GM21717 (cell line): ENCODE measurements around the gene BMAL2.

ENCODE experiments used
- ATAC-seq: cut with Tn5 transposase; IDR thresholded peaks from one replicate; pipeline ENCODE4 v1.9.1; 2021; ENCODE audit warnings: mild to moderate bottlenecking, moderate library complexity; ENCODE audit not compliant: unreplicated experiment

BMAL2 gene

DNA sequence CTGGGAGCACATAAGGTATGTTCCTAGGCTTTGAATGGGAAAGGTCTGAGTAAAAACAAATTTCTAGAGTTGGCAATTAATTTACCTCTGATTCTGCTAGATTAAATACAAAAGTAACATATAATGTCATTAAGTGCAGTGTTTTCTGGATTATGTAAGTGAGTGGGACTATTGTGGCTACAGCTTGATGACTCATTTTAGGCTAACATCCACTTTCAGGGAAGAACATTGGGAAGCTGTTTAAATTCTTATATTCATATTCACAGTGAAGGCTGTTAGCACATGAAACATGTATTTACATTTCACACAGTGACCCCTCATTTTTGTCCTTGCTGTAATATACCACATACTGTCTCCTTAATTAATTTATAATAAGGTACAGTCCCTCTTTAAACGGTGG lies 13.2 kb upstream of the BMAL2 start:
- ATAC-seq = no peak

- no peak for ATAC-seq
Measured at GRCh38 chr12:27319848-27320247, 12.8 kb upstream of the BMAL2 start.

DNA sequence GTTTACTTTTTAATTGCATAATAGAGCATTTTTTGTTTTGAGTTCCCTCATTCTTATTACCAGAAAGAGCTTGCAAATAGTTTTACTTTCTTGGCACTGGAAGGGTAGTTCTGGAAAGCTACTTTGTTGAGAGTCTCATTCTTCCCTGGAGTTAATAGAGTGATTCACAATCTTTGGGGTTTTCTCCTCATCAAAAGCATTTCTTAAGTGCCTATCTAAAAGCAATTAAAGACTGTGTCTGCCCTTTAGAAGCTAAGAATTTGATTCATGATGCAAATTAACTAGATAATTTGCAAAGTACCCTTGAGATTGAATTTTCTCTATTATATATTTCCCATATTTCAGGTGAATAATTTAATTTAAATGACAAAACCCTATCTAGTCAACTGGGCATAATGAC lies 8.1 kb upstream of the BMAL2 start:
- no peak for ATAC-seq

DNA sequence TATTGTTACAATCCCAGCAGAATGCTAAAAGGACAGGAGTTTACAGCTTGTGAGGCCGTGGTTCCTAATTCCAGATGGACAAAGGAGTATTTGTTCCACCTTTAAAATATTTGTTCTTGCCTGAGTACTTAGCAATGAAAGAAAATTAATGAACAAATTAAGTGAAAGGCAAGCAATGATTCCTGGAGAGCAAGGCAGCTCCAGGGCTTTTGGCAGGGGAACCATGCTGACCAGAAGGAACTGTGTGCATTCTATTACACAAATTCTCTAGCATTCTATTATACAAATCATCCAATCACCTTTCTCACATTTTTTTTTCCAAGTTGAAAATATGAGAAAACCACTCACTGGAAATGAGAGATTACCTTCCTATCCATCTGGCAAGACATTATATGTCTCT lies 1.8 kb upstream of the BMAL2 start:
- no peak for ATAC-seq

- ATAC-seq = peak; percentile 39
Measured at GRCh38 chr12:27331291-27331926, 1.2 kb upstream of the BMAL2 start.

- no peak for ATAC-seq
Measured at GRCh38 chr12:27331927-27332324, 710 bp upstream of the BMAL2 start.

DNA sequence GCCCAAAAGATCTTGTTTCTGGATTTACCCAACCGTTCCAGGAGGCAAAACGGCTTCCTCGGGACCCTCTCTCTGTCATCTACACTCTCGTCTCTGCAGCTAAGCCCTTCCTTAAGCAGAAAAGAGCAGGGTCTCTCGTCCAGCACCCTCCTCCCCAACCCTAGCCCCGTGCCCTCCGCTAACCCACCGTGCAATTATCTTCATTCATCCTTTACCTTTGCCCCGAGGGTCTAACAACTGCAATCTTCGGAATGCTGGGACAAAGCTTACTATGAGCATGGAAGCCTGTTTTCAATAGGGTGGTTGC lies 276 bp upstream of the BMAL2 start:
- peak; percentile 5 for ATAC-seq

GRCh38 chr12:27333403-27334009 lies 870 bp downstream of the BMAL2 start:
- peak; percentile 21 for ATAC-seq

DNA sequence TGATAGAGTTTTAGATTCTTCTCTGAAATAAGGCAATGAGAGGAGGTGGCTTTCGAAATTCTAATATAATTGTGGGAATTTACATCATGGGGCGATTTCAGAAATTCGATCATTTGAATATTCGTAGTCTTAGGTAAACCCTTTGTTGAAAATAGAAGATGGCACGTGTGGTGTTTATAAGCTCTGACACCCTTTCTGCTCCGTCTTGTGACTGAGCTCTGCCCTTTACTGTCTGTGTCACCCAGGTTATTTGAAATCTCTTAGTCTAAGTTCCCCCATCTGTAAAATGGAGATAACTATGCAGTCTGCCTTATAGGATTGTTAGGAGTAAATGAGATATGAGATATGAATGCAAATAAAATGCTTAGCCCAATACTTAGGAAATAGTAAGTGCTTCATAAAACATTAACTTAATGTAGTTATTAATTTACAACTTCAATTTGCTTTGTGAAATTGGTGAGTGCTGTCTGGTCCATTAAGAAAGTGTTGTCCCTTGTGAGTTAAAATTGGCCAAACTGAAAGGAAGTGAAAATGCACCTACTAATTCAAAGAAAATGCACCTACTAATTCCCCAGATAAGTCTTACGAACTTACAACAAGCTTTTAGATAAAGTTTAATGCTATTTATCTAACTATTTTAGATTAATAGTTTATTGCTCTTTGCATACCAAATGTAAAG lies 1.5 kb downstream of the BMAL2 start:
- ATAC-seq = no peak

GRCh38 chr12:27334721-27335082 lies 2.1 kb downstream of the BMAL2 start:
- ATAC-seq = no peak

GRCh38 chr12:27335364-27336281 lies 3.0 kb downstream of the BMAL2 start:
- no peak for ATAC-seq

- ATAC-seq = no peak
Measured at GRCh38 chr12:27336282-27336653, 3.6 kb downstream of the BMAL2 start.

GRCh38 chr12:27337376-27337775 lies 4.7 kb downstream of the BMAL2 start:
- ATAC-seq = no peak

DNA sequence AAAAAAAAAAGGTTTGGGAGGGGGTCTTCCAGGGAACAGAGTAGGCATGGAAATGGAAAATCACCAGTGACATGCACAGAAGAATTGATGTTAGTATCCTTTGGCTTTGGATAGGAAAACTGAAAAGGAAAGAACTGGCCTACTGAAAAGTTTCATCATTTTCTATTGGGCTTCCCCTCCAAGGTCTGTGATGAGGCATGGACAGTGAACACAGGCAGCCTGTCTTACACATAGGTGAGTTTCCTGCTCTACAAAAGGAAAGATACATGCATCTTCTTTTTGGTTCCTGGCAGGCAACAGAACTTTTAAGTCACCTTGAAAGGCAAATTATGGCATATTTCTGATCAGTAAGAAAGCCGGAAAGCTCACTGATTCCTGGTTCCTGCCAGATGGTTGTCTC lies 5.8 kb downstream of the BMAL2 start:
- no peak for ATAC-seq

DNA sequence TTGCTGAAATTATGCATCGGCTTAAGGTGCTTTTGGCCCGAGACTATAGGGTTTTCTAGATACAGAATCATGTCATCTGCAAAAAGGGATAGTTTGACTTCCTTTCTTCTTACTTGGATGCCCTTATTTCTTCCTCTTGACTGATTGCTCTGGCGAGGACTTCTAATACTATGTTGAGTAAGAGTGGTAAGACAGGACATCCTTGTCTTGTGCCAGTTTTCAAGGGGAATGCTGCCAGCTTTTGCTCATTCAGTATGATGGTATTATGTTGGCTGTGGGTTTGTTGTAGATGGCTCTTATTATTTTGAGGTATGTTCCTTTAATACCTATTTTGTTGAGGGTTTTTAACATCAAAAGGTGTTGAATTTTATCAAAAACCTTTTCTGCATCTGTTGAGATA lies 8.3 kb downstream of the BMAL2 start:
- no peak for ATAC-seq

GRCh38 chr12:27342536-27342935 lies 9.9 kb downstream of the BMAL2 start:
- no peak for ATAC-seq

DNA sequence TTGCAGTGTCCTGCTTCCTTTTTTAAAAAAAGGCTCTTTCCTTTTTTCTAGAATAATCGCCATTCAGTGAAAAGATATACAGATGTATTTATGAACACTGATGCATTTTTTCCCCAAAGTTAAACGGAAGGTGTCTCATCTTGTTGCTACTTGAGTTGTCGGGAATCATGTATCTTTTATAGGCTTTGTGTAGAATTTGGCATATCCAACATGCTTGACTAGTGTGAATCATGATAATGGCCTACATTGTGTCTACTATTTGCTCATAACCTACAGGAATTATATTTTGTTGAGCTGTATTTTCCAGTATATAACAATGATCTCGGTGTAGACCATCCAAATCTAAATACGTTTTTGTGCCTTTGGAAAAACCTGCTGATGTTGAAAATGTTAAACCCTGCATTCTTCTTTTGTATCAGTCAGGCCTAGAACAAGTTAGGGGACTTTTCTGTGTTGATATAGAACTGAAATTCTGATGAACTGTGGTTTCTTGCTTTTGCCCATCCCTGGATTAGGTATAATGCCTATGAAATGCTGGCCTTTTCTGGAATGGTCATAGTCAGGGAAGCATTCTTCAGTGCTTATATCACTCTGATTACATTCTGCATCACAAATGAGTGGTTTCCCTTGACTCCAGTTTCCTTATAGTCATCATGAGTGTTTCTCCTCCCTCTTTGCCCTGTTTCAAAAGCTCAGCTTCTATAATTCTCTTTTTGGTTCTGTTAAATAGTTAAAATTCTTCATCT lies 10.8 kb downstream of the BMAL2 start:
- no peak for ATAC-seq

- ATAC-seq = no peak
Measured at GRCh38 chr12:27344246-27344645, 11.6 kb downstream of the BMAL2 start.

DNA sequence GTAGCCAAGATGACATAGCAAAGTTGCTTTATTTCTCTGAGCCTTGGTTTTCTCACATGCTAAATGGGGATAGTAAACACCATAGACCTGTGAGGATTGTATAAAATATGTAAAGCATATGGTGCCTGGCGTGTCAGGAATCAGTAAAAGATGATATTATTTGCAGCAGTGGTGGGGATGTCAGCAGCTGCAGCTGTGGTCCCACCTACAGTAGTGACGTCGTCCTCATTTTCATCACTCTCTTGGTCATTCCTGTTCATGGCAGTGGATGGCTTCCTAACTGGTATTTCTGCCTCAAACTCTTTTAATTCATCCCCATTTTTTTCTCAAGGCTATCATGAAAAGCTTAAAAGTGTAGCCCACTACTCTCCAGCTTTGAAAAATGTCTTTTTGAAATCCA lies 12.1 kb downstream of the BMAL2 start:
- no peak for ATAC-seq

DNA sequence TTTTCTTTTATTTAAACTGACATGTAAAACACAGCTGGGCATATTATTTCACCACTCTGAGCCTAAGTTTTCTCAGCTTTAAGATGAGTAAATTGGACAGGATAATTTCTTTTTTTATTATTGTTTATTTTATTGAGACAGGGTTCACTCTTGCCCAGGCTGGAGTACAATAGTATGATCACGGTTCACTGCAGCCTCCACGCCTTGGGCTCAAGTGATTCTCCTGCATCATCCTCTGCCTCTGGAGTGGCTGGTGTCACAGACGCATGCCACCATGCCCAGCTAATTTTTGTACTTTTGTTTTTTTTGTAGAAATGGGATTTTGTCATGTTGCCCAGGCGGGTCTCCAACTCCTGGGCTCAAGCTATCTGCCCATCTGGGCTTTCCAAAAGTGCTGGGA lies 12.7 kb downstream of the BMAL2 start:
- ATAC-seq = no peak

- no peak for ATAC-seq
Measured at GRCh38 chr12:27347779-27348178, 15.1 kb downstream of the BMAL2 start.
